Hepatocyte (in vitro differentiated cells): Measurements from ENCODE around the gene BMP5.

Source experiments
- CTCF ChIP-seq: fragments of 200-600 bp; sonication (generic); IDR thresholded peaks from 2 replicates; pipeline ENCODE4 v1.5.1; 2016; ENCODE audit warnings: antibody characterized with exemption, mild to moderate bottlenecking; ENCODE audit not compliant: poor library complexity
- EZH2phosphoT487 ChIP-seq: fragments of 200-600 bp; sonication (generic); IDR thresholded peaks from one replicate; pipeline ENCODE4 v1.6.1; 2018; ENCODE audit warnings: antibody characterized with exemption, mild to moderate bottlenecking, low read depth, moderate library complexity; ENCODE audit not compliant: unreplicated experiment, severe bottlenecking

GRCh38 chr6:55812509-55812908 lies 62.9 kb downstream of the BMP5 start:
- TF ChIP-seq CTCF: no peak
- no peak for TF ChIP-seq EZH2phosphoT487
